ENCODE results near the gene PCGF5.
A peak's percentile ranks its signal among the peaks of the same experiment; 100 is the strongest.
"Not testable (repeated sequence)": the region's sequence is repeated elsewhere in the genome, so short reads cannot be mapped to it uniquely, and the experiment has no call there.

The PCGF5 gene

DNA sequence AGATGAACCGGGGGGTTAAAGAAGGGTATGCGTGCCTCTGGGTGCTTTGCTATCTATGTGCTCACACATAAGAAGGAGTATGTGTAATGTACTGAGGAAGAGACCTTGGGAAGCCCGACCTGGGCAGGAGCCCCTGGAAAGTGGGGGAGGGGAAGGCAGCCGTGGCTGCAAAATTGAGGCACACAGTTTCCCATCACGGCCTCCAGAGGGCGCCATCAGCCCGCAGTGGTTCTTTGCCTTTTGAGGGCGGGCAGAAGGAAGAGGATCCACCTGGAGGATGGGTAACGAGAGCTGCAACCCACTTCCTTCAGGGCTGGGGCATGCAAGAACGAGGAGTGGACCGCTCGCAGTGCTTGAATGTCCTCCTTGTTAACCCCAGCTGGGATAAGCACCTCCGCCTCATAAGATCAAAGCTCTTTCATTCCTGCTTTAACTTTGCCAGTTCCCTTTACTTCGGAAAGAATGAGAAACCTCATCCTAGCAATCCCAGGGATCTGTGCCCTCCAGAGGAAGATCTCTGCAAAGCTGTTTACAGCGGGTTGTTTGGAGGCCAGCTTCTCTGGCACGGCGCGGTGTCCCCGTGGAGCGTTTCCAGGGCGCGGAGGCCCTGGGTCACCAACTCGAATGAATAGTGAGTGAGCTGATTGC lies 77.9 kb downstream of the PCGF5 start:
- H3K4me3 ChIP-seq (ENCODE audit: low read depth, low read length): peak overlapping the region; percentile 49
- peak; percentile 93 for TF ChIP-seq CTCF (IDR thresholded peaks at IDR 0.05; ENCODE audit: low read depth, low read length)

DNA sequence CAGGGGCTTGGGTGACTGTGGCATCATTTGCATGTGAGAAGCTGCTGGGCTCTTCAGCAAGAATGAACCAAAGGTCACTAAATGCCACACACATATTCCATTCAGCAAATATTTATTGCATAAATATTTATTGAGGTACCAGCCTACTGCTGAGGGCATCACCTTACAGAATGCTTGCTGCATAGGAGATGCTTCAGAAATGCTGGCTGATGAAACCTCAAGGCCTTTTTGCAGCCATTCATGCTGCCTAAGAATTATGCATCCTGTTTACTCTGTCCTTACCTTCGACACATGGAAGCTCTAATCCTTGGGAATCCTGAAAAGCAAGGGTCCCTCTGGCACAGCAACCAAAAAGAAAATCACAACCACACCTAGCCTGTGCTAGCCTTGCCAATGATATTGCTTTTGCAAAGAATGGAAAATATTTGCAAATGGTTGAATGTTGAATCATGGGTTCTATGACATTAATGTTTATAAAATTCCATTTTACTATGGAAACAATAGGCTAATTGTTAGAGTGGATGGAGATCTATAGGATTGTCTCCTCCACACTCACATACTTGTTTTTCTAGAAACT lies 79.6 kb downstream of the PCGF5 start:
- no peak for TF ChIP-seq CTCF (IDR thresholded peaks at IDR 0.05; ENCODE audit: low read depth, low read length)
- H3K4me3 ChIP-seq (ENCODE audit: low read depth, low read length): no peak overlapping the region

- not testable (repeated sequence) for H3K4me3 ChIP-seq (ENCODE audit: low read depth, low read length)
These were observed 82.5 kb downstream of the PCGF5 start for GRCh38 chr10:91302946-91303345.

GRCh38 chr10:91305979-91306378 lies 85.5 kb downstream of the PCGF5 start:
- not testable (repeated sequence) for H3K4me3 ChIP-seq (ENCODE audit: low read depth, low read length)

DNA sequence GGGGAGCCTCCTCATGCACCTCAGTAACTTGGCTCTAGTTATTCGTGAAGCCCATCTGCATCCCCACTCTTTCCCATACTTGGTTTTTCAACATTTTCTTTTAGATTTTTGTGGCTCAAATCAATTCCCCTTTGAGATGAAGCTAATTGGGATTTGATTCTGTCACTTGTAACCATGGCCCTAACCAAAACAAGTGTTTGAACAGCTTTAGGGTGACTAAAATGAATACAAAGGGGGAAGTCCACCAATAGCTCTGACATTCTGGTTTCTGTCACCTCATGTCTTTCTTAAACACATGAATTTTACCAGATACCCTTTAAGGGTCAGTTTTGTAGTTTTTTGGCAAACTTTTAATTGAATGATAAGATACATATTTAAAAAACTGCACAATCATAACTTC lies 87.0 kb downstream of the PCGF5 start:
- no peak for TF ChIP-seq CTCF (IDR thresholded peaks at IDR 0.05; ENCODE audit: low read depth, low read length)
- no peak overlapping the region for H3K4me3 ChIP-seq (ENCODE audit: low read depth, low read length)

GRCh38 chr10:91309711-91310110 lies 89.2 kb downstream of the PCGF5 start:
- TF ChIP-seq CTCF (IDR thresholded peaks at IDR 0.05; ENCODE audit: low read depth, low read length): no peak
- no peak overlapping the region for H3K4me3 ChIP-seq (ENCODE audit: low read depth, low read length)

DNA sequence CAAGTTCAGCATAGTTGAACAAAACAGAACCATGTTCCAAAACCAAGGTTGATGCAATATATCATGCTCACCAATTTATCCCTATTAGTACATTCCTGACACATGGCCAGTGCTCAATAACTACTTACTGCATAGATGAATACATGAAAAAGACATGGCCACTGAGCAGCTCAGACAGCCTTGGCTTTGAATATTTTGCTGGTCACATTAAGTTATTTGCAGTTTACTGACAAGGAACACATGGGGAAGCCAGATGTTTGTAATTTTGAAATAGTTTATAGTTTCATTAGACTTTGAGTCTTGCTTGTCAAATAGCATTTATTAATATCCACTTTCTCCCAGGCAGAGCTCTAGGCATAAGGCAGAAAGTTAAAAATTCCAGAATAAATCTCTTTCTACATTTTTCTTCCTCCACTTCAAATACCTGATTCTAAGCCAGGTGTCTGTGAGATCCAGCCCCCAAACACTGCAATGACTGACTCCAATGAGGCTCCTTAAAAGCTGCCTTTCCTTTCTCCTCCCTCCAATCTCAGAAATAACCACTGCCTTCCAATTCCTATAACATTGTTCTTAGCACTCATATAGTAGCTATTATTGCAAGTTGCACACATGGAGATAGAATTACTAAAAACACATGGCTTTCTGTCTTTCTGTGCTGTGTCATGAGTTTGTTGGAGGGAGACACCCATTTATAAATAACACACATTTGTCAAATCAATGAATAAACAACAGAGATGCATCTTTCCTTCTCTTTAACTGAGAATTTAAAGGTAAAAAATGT lies 91.3 kb downstream of the PCGF5 start:
- no peak for TF ChIP-seq CTCF (IDR thresholded peaks at IDR 0.05; ENCODE audit: low read depth, low read length)
- H3K4me3 ChIP-seq (ENCODE audit: low read depth, low read length): no peak overlapping the region

GRCh38 chr10:91312382-91312733 lies 91.9 kb downstream of the PCGF5 start:
- no peak for TF ChIP-seq CTCF (IDR thresholded peaks at IDR 0.05; ENCODE audit: low read depth, low read length)
- no peak overlapping the region for H3K4me3 ChIP-seq (ENCODE audit: low read depth, low read length)
